GDM1 (cell line): ENCODE measurements around the gene GBF1.

Experiments used
- DNase-seq: peaks from one replicate; lab custom pipeline; 2025; lab: John Stamatoyannopoulos, UW

Gene GBF1

DNA sequence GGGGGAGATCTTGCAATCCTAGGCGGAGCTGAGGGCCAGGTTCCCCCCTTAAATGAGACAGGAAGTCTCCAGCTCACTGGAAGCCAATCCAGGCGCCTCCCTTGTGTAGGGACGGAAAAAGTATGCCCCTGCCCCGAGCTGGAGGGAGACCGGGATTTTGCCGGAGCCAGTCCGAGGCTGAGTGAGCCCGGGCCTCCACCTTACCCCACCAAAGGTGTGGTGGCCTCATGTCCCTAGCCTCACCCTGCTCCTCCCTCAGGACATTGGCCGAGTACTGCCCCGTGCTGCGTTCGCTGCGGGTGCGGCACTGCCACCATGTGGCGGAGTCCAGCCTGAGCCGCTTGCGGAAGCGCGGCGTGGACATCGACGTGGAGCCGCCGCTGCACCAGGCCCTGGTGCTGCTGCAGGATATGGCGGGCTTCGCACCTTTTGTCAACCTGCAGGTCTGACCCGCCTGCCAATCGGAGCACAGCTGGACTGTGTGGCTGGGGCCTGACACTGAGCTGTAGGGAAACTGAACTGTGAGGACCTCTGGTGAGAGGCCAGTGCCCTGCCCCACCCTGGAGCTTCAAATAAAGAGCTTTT is 177.3 kb downstream of the GBF1 start:
- DNase-seq = no peak

DNA sequence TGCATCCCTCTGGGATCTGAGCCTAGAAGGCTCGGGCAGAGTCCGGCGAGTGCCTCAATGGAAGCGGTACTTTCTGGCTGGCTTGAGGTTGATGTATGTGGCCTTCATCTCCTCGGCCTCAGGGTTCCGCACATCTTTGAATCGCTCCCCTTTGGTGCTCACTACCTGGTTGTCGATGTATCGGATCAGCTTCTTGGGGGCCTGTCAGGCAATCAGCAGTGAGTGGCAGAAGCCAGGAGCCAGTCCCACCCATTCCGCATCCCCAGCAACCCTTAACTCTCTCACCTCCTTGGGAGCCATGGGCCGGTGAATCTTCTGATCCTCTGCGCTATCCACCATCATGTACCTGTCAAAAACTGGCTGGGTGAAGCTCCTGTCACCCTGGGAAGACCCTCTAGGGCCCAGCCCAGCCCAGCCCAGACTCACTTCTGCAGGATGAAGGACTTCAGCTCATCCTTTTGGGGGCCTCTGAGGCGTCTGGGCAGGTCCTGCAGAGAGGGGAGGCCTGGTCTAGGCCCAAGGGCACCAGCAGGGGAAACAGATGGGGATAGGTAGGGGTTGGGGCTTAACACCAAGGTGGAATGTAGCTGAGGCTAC is 178.1 kb downstream of the GBF1 start:
- no peak for DNase-seq

DNA sequence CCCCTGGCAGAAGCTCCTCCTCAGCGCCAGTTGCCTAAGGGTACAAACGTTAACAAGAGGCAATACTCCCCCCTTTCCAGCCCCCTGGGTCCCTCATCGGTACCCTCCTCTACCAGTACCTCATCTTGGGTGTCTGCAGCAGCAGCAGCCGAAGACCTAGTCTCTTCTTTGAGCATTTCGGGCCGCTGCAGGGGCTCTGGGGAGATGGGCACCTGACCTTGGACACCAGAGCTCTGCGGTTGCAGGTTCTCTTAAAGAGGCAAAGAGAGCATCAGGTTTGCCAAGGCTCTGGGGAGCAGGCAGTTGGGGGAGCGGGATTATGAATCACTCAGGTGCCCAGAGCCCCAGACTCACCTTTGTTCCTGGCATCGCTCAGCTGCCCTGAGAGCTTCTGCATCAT is 178.8 kb downstream of the GBF1 start:
- no peak for DNase-seq

DNA sequence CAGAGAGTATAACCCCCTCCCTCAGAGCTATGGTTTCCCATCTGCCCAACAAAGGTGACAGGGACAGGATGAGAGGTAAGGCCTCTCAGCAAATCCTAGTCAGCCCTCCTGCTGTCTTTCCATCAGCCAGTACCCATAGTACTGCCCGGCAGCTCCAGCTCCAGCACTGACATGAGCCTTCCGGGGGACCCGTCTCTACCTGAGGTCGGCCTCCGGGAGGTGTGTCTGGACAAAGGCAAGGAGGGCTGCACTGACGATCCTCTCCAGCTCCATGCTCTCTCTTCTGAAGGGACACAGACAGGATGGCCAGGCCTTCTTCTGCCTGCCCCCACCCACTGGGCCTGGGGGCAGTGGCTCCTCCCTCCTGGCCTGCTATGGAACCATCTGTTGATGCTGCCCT is 179.6 kb downstream of the GBF1 start:
- no peak for DNase-seq

DNA sequence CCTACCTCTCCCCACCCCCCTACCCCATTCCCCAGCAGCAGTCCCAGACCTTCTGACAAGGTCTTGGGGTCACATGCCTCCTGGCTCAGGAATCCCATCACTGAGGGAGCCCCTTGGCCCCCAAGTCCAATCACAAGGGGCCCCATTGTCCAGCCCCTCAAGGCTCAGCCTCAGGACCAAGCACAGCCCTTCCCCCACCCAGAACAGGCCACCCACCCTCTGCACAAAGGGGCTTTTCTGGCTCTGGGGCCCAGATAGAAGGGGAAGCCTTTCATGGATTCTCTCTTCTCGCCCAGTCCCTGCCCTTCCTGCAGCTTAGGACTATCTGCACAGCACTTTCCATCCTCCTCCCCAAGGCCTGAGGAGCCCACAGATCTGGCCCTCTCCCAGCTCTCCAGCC is 180.1 kb downstream of the GBF1 start:
- DNase-seq = no peak

DNA sequence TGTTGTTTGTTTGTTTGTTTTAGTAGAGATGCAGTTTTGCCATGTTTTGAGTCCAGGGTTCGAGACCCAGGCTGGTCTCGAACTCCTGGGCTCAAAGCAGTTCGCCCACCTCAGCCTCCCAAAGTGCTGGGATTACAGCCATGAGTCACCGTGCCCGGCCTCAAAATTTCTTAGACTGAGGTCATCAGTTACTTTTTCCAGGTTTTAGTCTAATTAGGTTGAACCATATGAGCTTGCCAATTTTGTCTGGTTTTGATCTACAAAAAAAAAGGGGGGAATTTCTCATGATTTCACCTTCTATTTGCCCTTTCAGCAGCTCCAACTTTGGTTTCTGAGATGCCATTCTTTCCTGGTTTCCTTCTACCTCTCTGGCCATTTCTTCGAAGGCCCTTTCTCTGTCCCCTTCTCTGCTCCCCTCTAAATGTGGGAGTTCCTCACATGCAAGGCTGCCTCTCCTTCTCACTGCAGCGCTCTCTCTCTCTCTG is 181.5 kb downstream of the GBF1 start:
- DNase-seq = no peak

DNA sequence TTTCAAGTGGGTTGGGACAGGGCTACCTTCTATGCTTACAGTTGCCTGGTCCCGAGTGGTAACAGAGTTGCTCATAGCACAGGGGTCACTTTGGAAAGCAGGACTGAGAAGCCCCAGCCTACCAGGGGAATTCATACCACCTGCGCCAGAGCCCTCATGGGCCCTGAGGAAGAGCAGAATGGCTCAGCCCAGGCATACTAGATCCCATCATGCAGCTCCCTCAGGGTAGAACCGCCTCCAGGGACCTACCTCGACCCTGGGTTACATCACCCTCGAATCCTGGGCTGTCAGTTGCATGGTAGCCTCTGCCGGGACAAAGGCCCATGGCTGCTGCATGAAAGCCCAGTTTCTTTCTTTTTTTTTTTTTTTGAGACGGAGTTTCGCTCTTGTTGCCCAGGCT is 184.1 kb downstream of the GBF1 start:
- no peak for DNase-seq

DNA sequence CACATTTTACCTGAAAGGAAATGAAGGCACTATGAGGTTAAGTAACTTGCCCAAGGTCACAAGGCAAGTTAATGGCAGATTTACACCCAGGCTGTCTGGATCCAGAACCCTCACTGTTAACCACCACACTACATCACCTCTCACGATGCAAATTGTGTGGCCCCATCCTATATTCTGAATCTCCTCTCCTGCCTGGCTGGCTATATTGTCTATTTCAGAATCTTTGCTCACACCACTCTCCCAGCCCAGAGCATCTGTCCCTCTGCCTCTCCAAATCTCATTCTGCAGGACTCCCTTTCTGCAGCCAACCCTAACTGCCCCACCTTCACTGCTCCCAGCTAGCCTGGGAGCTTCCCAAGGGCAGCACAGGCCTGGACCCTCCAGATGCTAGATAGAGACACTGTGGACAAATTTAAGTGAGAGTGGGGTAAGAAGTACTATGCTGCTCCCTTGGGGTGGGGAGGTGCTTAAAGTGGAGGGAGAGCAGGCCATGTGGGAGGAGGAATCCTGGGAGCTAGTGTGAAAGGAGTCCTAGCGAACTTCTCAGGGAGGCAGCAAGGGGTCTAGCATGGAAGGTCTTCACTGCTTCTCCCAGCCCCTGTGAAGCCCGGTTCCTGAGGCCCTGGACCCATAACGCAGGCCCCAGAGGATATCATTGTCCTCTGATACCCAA is 186.3 kb downstream of the GBF1 start:
- DNase-seq = no peak
